DOHH2 (cell line): Measurements from ENCODE around the gene ECEL1.

Source experiments
- EZH2phosphoT487 ChIP-seq: fragments of 200-600 bp; sonication (generic); IDR thresholded peaks from 2 replicates; pipeline ENCODE4 v1.6.1; 2017; ENCODE audit warnings: borderline replicate concordance, mild to moderate bottlenecking, antibody characterized with exemption, low read length, moderate library complexity, mixed read lengths
- TF ChIP-seq, protein P1 (sequence below): fragments of 200-600 bp; sonication (generic); IDR thresholded peaks from one replicate; pipeline ENCODE4 v1.5.1; 2014; ENCODE audit warnings: antibody characterized with exemption, mild to moderate bottlenecking, low read depth, low read length; ENCODE audit not compliant: poor library complexity, severe bottlenecking

DNA sequence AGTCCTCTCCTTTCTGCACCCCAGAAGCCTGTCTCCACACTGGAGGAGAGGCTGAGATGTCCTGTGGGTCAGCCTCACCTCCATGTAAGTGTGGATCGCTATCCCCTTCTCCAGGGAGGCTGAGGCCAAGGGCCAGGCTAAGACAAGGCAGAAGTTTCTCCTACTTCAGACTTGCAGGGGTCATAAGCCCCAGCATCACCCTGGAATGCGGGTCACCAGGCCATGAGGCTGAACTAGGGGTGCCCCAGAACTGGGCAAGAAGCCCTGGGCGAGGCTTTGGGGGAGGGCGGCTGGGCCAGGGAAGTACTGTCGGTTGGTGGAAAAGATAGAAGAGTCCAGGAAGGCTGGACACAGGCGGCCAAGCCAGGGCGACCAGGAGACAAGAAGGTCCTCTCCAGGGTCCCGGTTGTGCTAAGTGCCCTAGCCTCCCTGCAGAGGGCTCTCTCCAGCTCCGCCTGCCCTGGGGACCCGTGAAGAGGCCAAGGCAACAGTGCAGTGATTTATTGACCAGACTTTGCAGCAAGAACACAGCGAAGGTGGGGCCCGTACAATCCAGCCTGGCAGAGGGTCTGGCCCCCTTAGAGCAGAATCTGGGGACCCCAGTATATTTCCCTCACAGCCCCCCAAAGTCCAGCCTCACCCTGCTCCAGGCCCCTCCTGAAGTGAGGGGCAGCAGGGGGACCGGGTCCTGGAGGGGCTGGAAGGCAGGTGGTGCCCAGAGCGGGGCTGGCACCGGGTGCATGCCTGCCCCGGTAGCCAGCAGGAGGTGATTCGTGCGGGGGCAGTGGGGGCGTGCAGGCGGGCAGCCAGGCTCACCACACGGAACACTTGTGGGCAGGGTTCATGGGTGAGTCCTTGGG is 8.1 kb downstream of the ECEL1 start:
- TF ChIP-seq, protein P1, sequence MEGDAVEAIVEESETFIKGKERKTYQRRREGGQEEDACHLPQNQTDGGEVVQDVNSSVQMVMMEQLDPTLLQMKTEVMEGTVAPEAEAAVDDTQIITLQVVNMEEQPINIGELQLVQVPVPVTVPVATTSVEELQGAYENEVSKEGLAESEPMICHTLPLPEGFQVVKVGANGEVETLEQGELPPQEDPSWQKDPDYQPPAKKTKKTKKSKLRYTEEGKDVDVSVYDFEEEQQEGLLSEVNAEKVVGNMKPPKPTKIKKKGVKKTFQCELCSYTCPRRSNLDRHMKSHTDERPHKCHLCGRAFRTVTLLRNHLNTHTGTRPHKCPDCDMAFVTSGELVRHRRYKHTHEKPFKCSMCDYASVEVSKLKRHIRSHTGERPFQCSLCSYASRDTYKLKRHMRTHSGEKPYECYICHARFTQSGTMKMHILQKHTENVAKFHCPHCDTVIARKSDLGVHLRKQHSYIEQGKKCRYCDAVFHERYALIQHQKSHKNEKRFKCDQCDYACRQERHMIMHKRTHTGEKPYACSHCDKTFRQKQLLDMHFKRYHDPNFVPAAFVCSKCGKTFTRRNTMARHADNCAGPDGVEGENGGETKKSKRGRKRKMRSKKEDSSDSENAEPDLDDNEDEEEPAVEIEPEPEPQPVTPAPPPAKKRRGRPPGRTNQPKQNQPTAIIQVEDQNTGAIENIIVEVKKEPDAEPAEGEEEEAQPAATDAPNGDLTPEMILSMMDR: no peak
- no peak for TF ChIP-seq EZH2phosphoT487
